Mesenteric fat pad (tissue), 1 donor: Measurements from ENCODE around the gene RAPGEF4. TPM values are rescaled to one million over a fixed set of nuclear protein-coding genes. Genes with fewer than 3 reads are reported as not detected.

Experiments used
- DNase-seq: peaks from one replicate; pipeline ENCODE4 v3.0.0-alpha.2; 2020; ENCODE audit warnings: low spot score
- total RNA-seq: library from RNA; stranded (reverse); fragmentation: NEBNext Ultra II Directional; extraction: Animal tissue kit (Norgen Biotek cat#: 25700); gene quantifications from one replicate; pipeline ENCODE4 v1.2.1, GENCODE V29; 2021
- donor health status: DM: yes; HTN: yes; CAD: no.

RAPGEF4 gene
- total RNA-seq, 1 donor from 2014 or later: 10.4 TPM

GRCh38 chr2:172994864-172995263, 259.2 kb downstream of the RAPGEF4 start:
- DNase-seq: no peak

- no peak for DNase-seq
Observed at GRCh38 chr2:172995323-172996244, 259.9 kb downstream of the RAPGEF4 start.

GRCh38 chr2:172996387-172996961, 260.8 kb downstream of the RAPGEF4 start:
- DNase-seq: no peak

GRCh38 chr2:172997031-172997430, 261.4 kb downstream of the RAPGEF4 start:
- no peak for DNase-seq

- DNase-seq: no peak
Observed at GRCh38 chr2:172998547-172999272, 263.1 kb downstream of the RAPGEF4 start.

GRCh38 chr2:172999641-173000386, 264.2 kb downstream of the RAPGEF4 start:
- no peak for DNase-seq

- DNase-seq: no peak
Observed at GRCh38 chr2:173001664-173002604, 266.3 kb downstream of the RAPGEF4 start.

- no peak for DNase-seq
Observed at GRCh38 chr2:173002751-173003541, 267.3 kb downstream of the RAPGEF4 start.

GRCh38 chr2:173008786-173009185, 273.1 kb downstream of the RAPGEF4 start:
- DNase-seq: no peak

- DNase-seq: no peak
Observed at GRCh38 chr2:173010233-173010632, 274.6 kb downstream of the RAPGEF4 start.

- no peak for DNase-seq
Observed at GRCh38 chr2:173016451-173016850, 280.8 kb downstream of the RAPGEF4 start.

GRCh38 chr2:173017646-173018420, 282.2 kb downstream of the RAPGEF4 start:
- DNase-seq: no peak

GRCh38 chr2:173019755-173020154, 284.1 kb downstream of the RAPGEF4 start:
- no peak for DNase-seq

GRCh38 chr2:173021939-173022371, 286.3 kb downstream of the RAPGEF4 start:
- no peak for DNase-seq

- DNase-seq: no peak
Observed at GRCh38 chr2:173023718-173024117, 288.1 kb downstream of the RAPGEF4 start.

GRCh38 chr2:173026479-173026878, 290.8 kb downstream of the RAPGEF4 start:
- DNase-seq: no peak

- DNase-seq: no peak
Observed at GRCh38 chr2:173027181-173028128, 291.8 kb downstream of the RAPGEF4 start.
